HG02970 (cell line): ENCODE results near the gene KPNA4.
A peak's percentile ranks its signal among the peaks of the same experiment; 100 is the strongest.
"Not testable (repeated sequence)": the region's sequence is repeated elsewhere in the genome, so short reads cannot be mapped to it uniquely, and the experiment has no call there.

ENCODE experiments used
- ATAC-seq: cut with Tn5 transposase; IDR thresholded peaks from one replicate; pipeline ENCODE4 v1.9.1; 2021; ENCODE audit warnings: mild to moderate bottlenecking, moderate library complexity, moderate number of reproducible peaks; ENCODE audit not compliant: unreplicated experiment, low FRiP score

KPNA4 gene

GRCh38 chr3:160458151-160458550 is 107.2 kb downstream of the KPNA4 start:
- no peak for ATAC-seq

- ATAC-seq, result no peak
Measured at GRCh38 chr3:160455846-160456245, 109.5 kb downstream of the KPNA4 start.

GRCh38 chr3:160454995-160455394 is 110.4 kb downstream of the KPNA4 start:
- no peak for ATAC-seq

GRCh38 chr3:160452251-160452650 is 113.1 kb downstream of the KPNA4 start:
- not testable (repeated sequence) for ATAC-seq

- ATAC-seq, result no peak
Measured at GRCh38 chr3:160451602-160452001, 113.8 kb downstream of the KPNA4 start.

- ATAC-seq, result no peak
Measured at GRCh38 chr3:160450846-160451245, 114.5 kb downstream of the KPNA4 start.

- ATAC-seq, result peak; percentile 94
Measured at GRCh38 chr3:160449636-160450598, 115.5 kb downstream of the KPNA4 start, which contains the start of gene TRIM59. TSS of gene TRIM59 (minus strand) at chr3:160449786. CDS start at chr3:160439183, 10,603 bp downstream.

GRCh38 chr3:160448845-160449635 is 116.3 kb downstream of the KPNA4 start:
- no peak for ATAC-seq

GRCh38 chr3:160447544-160447943 is 117.8 kb downstream of the KPNA4 start:
- no peak for ATAC-seq

- ATAC-seq, result no peak
Measured at GRCh38 chr3:160446522-160447056, 118.8 kb downstream of the KPNA4 start.

GRCh38 chr3:160445854-160446253 is 119.5 kb downstream of the KPNA4 start:
- ATAC-seq, result no peak
